ENCODE results near the gene SNX9. TPM values are rescaled to one million over a fixed set of nuclear protein-coding genes. Genes with fewer than 3 reads are reported as not detected.

SNX9 gene
- total and polyA plus RNA-seq, 10 of the 15 experiments (the other 5 are each of a cell fraction or from before 2014, with no cell fraction given): 0.03 to 2.0 (median 0.37) TPM

GRCh38 chr6:157982102-157982562, 159.1 kb downstream of the SNX9 start:
- intact Hi-C loops (cut with micrococcal nuclease; ENCODE audit: unreplicated experiment): loop anchor here (5.0 kb wide), 1 partner anchor 45 kb away; no protein-coding TSS in a partner anchor
- H3K4me3 ChIP-seq: peak overlapping the region; percentile 70
- no peak for DNase-seq (ENCODE audit: low read depth, low spot score)
- ChIA-PET CTCF (interaction anchor here (1.1 to 2.5 kb wide), 3 partner anchors 44 to 90 kb away, joined by 3 to 16 read pairs (median 4); no protein-coding TSS in a partner anchor), RAD21 (ENCODE audit: unreplicated experiment) (interaction anchor here (1.3 kb wide), 1 partner anchor 90 kb away, joined by 3 read pairs; no protein-coding TSS in a partner anchor), SMC1A (ENCODE audit: uncharacterized antibody, unreplicated experiment) (no interaction called here), POLR2A (no interaction called here)
- peak overlapping the region; percentile 43; the same call in 1 of the 2 replicates for H3K27ac ChIP-seq (ENCODE audit: control insufficient read depth, insufficient read depth)
- in situ Hi-C loops (cut with MboI): no loop called here
- peak overlapping the region; percentile 71 for H3K9ac ChIP-seq (ENCODE audit: control insufficient read depth, insufficient read depth, low read length)
- H3K4me1 ChIP-seq (ENCODE audit: control insufficient read depth, insufficient read depth, low read length): peaks cover 3% of the 10 kb centered on the region; the same call in 1 of the 2 replicates
- H3K9me3 ChIP-seq (replicated peaks; ENCODE audit: control insufficient read depth, insufficient read depth, low read length): no peaks in the 10 kb centered on the region
- H3K36me3 ChIP-seq (ENCODE audit: control insufficient read depth in 2 of 2, insufficient read depth in 2 of 2, low read length in 1 of 2): no peaks in the 10 kb centered on the region; a peak in 1 of 4 replicates
- peak; percentile 45; the same call in 1 of the 3 replicates for TF ChIP-seq POU2F2 (IDR thresholded peaks at IDR 0.05; ENCODE audit: borderline replicate concordance, low read depth, low read length)
- 0 out of 2 replicates have a peak, but pooled peaks have one; percentile 1 for TF ChIP-seq ZNF687 (IDR thresholded peaks at IDR 0.05)
- peak; percentile 32; the same call in 1 of the 2 replicates for TF ChIP-seq IKZF1 (conservative IDR thresholded peaks at IDR 0.05)
- no peak for TF ChIP-seq NBN (IDR thresholded peaks at IDR 0.05)
- H2AFZ ChIP-seq (ENCODE audit: control insufficient read depth, low read depth, low read length): peak overlapping the region; percentile 73
- no peak for FAIRE-seq
- WGBS (ENCODE audit: insufficient coverage, insufficient replicate concordance, low lambda C conversion rate, missing lambda C conversion rate): under 1% methylated on average over 30 of the region's 36 CpGs
- no peaks in the 10 kb centered on the region for H4K20me1 ChIP-seq (ENCODE audit: control insufficient read depth, insufficient read depth)
- H3K27me3 ChIP-seq (replicated peaks in 1 of 2; ENCODE audit: control insufficient read depth in 2 of 2, insufficient read depth in 2 of 2, low read length in 1 of 2): peaks cover 4 to 10% of the 10 kb centered on the region in 2 experiments; a peak in 3 of 4 replicates
- peak overlapping the region; percentile 97 for H3K4me2 ChIP-seq (ENCODE audit: control insufficient read depth, insufficient read depth)
- BruUV-seq (replicated peaks): no TSS peak
- peak; percentile 70 for ATAC-seq
- peaks cover 7% of the 10 kb centered on the region; the same call in 1 of the 2 replicates for H3K79me2 ChIP-seq (ENCODE audit: control insufficient read depth, insufficient read depth, low read length)
